GM23338 (cell line): ENCODE data around the gene PRDM5. TPM values are rescaled to one million over a fixed set of nuclear protein-coding genes. Genes with fewer than 3 reads are reported as not detected.

Experiments
- ATAC-seq: fragments of 200-7000 bp; cut with Tn5 transposase; 3 replicates; pipeline ENCODE4 v1.9.1; 2020
- DNase-seq: peaks from one replicate; pipeline ENCODE4 v3.0.0-alpha.2; 2015; ENCODE audit warnings: low spot score
- H2AFZ ChIP-seq: fragments of 200-600 bp; sonication (generic); 2 replicates; pipeline ENCODE4 v1.8.0; 2016; ENCODE audit warnings: antibody characterized with exemption, mild to moderate bottlenecking, moderate library complexity
- H3F3A ChIP-seq: fragments of 200-600 bp; sonication (generic); replicated peaks from 2 replicates; pipeline ENCODE4 v1.8.0; 2017; ENCODE audit warnings: antibody characterized with exemption, mixed run types, low read depth
- H3K27ac ChIP-seq: fragments of 200-600 bp; sonication (generic); 2 replicates; pipeline ENCODE4 v1.6.1; 2016; ENCODE audit warnings: low read depth
- H3K27me3 ChIP-seq: fragments of 200-600 bp; sonication (generic); 2 replicates; pipeline ENCODE4 v1.8.0; 2016; ENCODE audit warnings: mild to moderate bottlenecking, mixed run types, moderate library complexity; ENCODE audit not compliant: insufficient read depth
- H3K36me3 ChIP-seq: fragments of 200-600 bp; sonication (generic); 2 replicates; pipeline ENCODE4 v1.8.0; 2016; ENCODE audit warnings: mild to moderate bottlenecking; ENCODE audit not compliant: insufficient read depth
- H3K4me1 ChIP-seq: fragments of 200-600 bp; sonication (generic); 2 replicates; pipeline ENCODE4 v1.8.0; 2016; ENCODE audit warnings: mild to moderate bottlenecking, moderate library complexity; ENCODE audit not compliant: insufficient read depth
- H3K4me2 ChIP-seq: fragments of 200-600 bp; sonication (generic); 2 replicates; pipeline ENCODE4 v1.7.1; 2017; ENCODE audit warnings: mixed run types
- H3K4me3 ChIP-seq: fragments of 200-600 bp; sonication (generic); 2 replicates; pipeline ENCODE4 v1.6.1; 2016; ENCODE audit warnings: mixed run types
- H3K79me2 ChIP-seq: fragments of 200-600 bp; sonication (generic); replicated peaks from 2 replicates; pipeline ENCODE4 v1.8.0; 2017; ENCODE audit warnings: mild to moderate bottlenecking; ENCODE audit not compliant: insufficient read depth
- H3K9me2 ChIP-seq: fragments of 200-600 bp; sonication (generic); 2 replicates; pipeline ENCODE4 v1.8.0; 2017; ENCODE audit not compliant: insufficient read depth
- H4K20me1 ChIP-seq: fragments of 200-600 bp; sonication (generic); replicated peaks from 2 replicates; pipeline ENCODE4 v1.8.0; 2017; ENCODE audit warnings: mild to moderate bottlenecking; ENCODE audit not compliant: insufficient read depth
- H3K27ac Mint-ChIP-seq: 2 replicates; pipeline ENCODE4 v1.8.0; 2020; ENCODE audit warnings: inconsistent platforms, mild to moderate bottlenecking, moderate library complexity, mixed read lengths
- H3K27me3 Mint-ChIP-seq: 3 replicates; pipeline ENCODE4 v1.8.0; 2022; ENCODE audit warnings: low read depth, mild to moderate bottlenecking, moderate library complexity, mixed read lengths, inconsistent platforms; ENCODE audit not compliant: insufficient read depth, poor library complexity
- H3K36me3 Mint-ChIP-seq: 3 replicates; pipeline ENCODE4 v1.8.0; 2021; ENCODE audit warnings: low read depth, mild to moderate bottlenecking, inconsistent platforms, moderate library complexity, mixed read lengths
- H3K4me1 Mint-ChIP-seq: 3 replicates; pipeline ENCODE4 v1.8.0; 2020; ENCODE audit warnings: mild to moderate bottlenecking, inconsistent platforms, mixed read lengths
- H3K4me3 Mint-ChIP-seq: 3 replicates; pipeline ENCODE4 v1.8.0; 2021; ENCODE audit warnings: moderate library complexity, mild to moderate bottlenecking, inconsistent platforms, mixed read lengths
- H3K9me3 Mint-ChIP-seq: 3 replicates; pipeline ENCODE4 v1.8.0; 2020; ENCODE audit warnings: moderate library complexity, mild to moderate bottlenecking, inconsistent platforms, mixed read lengths
- CREB1 ChIP-seq: fragments of 250-450 bp; sonication (Bioruptor Pico); IDR thresholded peaks from 2 replicates; pipeline ENCODE4 v1.5.0; 2020; ENCODE audit warnings: low read depth, mild to moderate bottlenecking, moderate library complexity
- CTCF ChIP-seq, 2 experiments: fragments of 200-600 bp in 1 of 2; sonication (generic) in 1 of 2; conservative IDR thresholded peaks; 2 replicates each; pipeline versions ENCODE4 v1.5.1 to v1.6.1; 2016 to 2017; ENCODE audit warnings: antibody characterized with exemption in 2 of 2, low read depth in 2 of 2, mild to moderate bottlenecking in 2 of 2, moderate library complexity in 1 of 2
- EZH2 ChIP-seq: fragments of 200-600 bp; sonication (generic); IDR thresholded peaks from one replicate; pipeline ENCODE4 v1.8.0; 2017; ENCODE audit warnings: antibody characterized with exemption, mild to moderate bottlenecking, low read depth; ENCODE audit not compliant: unreplicated experiment
- EZH2phosphoT487 ChIP-seq: fragments of 200-600 bp; sonication (generic); IDR thresholded peaks from one replicate; pipeline ENCODE4 v1.8.1; 2018; ENCODE audit warnings: antibody characterized with exemption; ENCODE audit not compliant: unreplicated experiment
- JUNB ChIP-seq: IDR thresholded peaks from one replicate; pipeline ENCODE4 v1.6.1; 2016; ENCODE audit warnings: antibody characterized with exemption; ENCODE audit not compliant: unreplicated experiment
- NANOG ChIP-seq: IDR thresholded peaks from 2 replicates; pipeline ENCODE4 v1.6.1; 2016; ENCODE audit warnings: antibody characterized with exemption, borderline replicate concordance
- POLR2AphosphoS5 ChIP-seq: IDR thresholded peaks from 2 replicates; pipeline ENCODE4 v1.6.1; 2016; ENCODE audit warnings: antibody characterized with exemption, low read depth
- REST ChIP-seq: IDR thresholded peaks from one replicate; pipeline ENCODE4 v1.6.1; 2018; ENCODE audit warnings: antibody characterized with exemption; ENCODE audit not compliant: unreplicated experiment
- STAT1 ChIP-seq: IDR thresholded peaks from one replicate; pipeline ENCODE4 v1.6.1; 2016; ENCODE audit warnings: antibody characterized with exemption; ENCODE audit not compliant: unreplicated experiment
- ZNF114 ChIP-seq: fragments of 250-450 bp; sonication (Bioruptor Pico); IDR thresholded peaks from 2 replicates; pipeline ENCODE4 v1.5.0; 2020; ENCODE audit warnings: mild to moderate bottlenecking, moderate library complexity
- ZNF331 ChIP-seq: fragments of 250-450 bp; sonication (Bioruptor Pico); IDR thresholded peaks from 2 replicates; pipeline ENCODE4 v1.5.0; 2020; ENCODE audit warnings: low read depth, mild to moderate bottlenecking, moderate library complexity
- ZNF462 ChIP-seq: fragments of 250-450 bp; sonication (Bioruptor Pico); IDR thresholded peaks from 2 replicates; pipeline ENCODE4 v1.5.0; 2020; ENCODE audit warnings: mild to moderate bottlenecking, moderate library complexity
- polyA plus RNA-seq: library from polyadenylated mRNA; unstranded; fragments of >200 nt; fragmentation: Nextera tagmentation; extraction: Ambion mirVana; gene quantifications from 2 replicates; pipeline ENCODE4 v1.2.1, GENCODE V29; 2016
- total RNA-seq: library from RNA; depleted of rRNA; stranded (reverse); fragments of >200 nt; shearing (Covaris generic); gene quantifications from 2 replicates; pipeline ENCODE4 v1.2.3, GENCODE V29; 2014
- TF ChIP-seq, protein P1 (sequence below): IDR thresholded peaks from 2 replicates; pipeline ENCODE4 v1.6.1; 2016; ENCODE audit warnings: antibody characterized with exemption

The PRDM5 gene
- total and polyA plus RNA-seq, 2 experiments from 2014 or later: 11.2 to 40.4 TPM

DNA sequence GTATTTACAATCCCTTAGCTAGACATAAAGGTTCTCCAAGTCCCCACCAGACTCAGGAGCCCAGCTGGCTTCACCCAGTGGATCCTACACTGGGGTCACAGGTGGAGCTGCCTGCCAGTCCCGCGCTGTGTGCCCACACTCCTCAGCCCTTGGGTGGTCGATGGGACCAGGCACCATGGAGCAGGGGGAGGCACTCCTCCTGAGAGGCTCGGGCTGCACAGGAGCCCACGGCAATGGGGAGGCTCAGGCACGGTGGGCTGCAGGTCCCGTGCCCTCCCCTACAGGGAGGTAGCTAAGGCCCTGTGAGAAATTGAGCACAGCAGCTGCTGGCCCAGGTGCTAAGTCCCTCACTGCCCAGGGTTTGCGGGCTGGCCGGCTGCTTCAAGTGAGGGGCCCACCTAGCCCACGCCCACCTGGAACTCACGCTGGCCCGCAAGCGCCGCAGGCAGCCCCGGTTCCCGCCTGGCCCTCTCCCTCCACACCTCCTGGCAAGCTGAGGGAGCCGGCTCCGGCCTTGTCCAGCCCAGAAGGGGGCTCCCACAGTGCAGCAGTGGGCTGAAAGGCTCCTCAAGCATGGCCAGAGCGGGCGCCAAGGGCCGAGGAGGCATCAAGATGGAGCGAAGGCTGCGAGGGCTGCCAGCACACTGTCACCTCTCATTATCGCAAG, 113.9 kb downstream of the PRDM5 start:
- Histone ChIP-seq H3K27me3 (no peaks in the 10 kb centered on the region), H3K79me2 (no peaks in the 10 kb centered on the region), H3K9me2 (no peaks in the 10 kb centered on the region), H2AFZ (no peak overlapping the region), H3K4me1 (no peaks in the 10 kb centered on the region), H3K4me3 (no peak overlapping the region), H3K27ac (no peak overlapping the region), H4K20me1 (no peaks in the 10 kb centered on the region), H3F3A (no peaks in the 10 kb centered on the region), H3K36me3 (0 out of 2 replicates have a peak, but pooled peaks cover 4% of the 10 kb centered on the region), H3K4me2 (no peak overlapping the region)
- no peak for ATAC-seq
- Mint-ChIP-seq H3K27ac (no peak overlapping the region), H3K4me1 (no peaks in the 10 kb centered on the region), H3K9me3 (peaks cover 28% of the 10 kb centered on the region), H3K36me3 (peaks cover 52% of the 10 kb centered on the region), H3K4me3 (no peak overlapping the region), H3K27me3 (no peaks in the 10 kb centered on the region)
- DNase-seq: no peak
- TF ChIP-seq CREB1 (CRISPR knock-in tag) (no peak), JUNB (no peak), ZNF331 (CRISPR knock-in tag) (no peak), EZH2phosphoT487 (no peak), POLR2AphosphoS5 (no peak), ZNF114 (CRISPR knock-in tag) (no peak), CTCF (conservative IDR thresholded peaks at IDR 0.05; ENCODE audit: low read depth in 2 of 2) (no peak), REST (no peak), STAT1 (no peak), EZH2 (no peak), ZNF462 (no peak), NANOG (no peak)
- TF ChIP-seq, protein P1, sequence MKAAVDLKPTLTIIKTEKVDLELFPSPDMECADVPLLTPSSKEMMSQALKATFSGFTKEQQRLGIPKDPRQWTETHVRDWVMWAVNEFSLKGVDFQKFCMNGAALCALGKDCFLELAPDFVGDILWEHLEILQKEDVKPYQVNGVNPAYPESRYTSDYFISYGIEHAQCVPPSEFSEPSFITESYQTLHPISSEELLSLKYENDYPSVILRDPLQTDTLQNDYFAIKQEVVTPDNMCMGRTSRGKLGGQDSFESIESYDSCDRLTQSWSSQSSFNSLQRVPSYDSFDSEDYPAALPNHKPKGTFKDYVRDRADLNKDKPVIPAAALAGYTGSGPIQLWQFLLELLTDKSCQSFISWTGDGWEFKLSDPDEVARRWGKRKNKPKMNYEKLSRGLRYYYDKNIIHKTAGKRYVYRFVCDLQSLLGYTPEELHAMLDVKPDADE: no peak
